Activated naive CD4-positive, alpha-beta T cell treated with anti-CD3 and anti-CD28 coated beads, Interleukin-2, amount 50 U/mL, for 24 hours (primary cell): ENCODE results near the gene ASXL3.

ENCODE experiments used
- H3K27ac Mint-ChIP-seq: one replicate; pipeline ENCODE4 v1.8.0; 2021; ENCODE audit warnings: mild to moderate bottlenecking, mixed read lengths
- H3K27me3 Mint-ChIP-seq: one replicate; pipeline ENCODE4 v1.8.0; 2021; ENCODE audit warnings: mixed read lengths
- H3K36me3 Mint-ChIP-seq: one replicate; pipeline ENCODE4 v1.8.0; 2021; ENCODE audit warnings: mixed read lengths
- H3K4me1 Mint-ChIP-seq: one replicate; pipeline ENCODE4 v1.8.0; 2021; ENCODE audit warnings: mixed read lengths
- H3K4me3 Mint-ChIP-seq: one replicate; pipeline ENCODE4 v1.8.0; 2021; ENCODE audit warnings: mild to moderate bottlenecking, mixed read lengths
- H3K9me3 Mint-ChIP-seq: one replicate; pipeline ENCODE4 v1.8.0; 2021; ENCODE audit warnings: mixed read lengths

ASXL3 gene

GRCh38 chr18:33577685-33578517 is at the start of gene ASXL3:
ASXL3 (plus strand) TSS chr18:33578219; CDS start chr18:33578632, 413 bp downstream.
- Mint-ChIP-seq H3K4me1 (peaks cover 5% of the 10 kb centered on the region), H3K9me3 (peaks cover 5% of the 10 kb centered on the region), H3K36me3 (peaks cover 3% of the 10 kb centered on the region), H3K4me3 (peak within 1 kb of the TSS; percentile 56), H3K27me3 (peaks cover 20% of the 10 kb centered on the region), H3K27ac (no peak within 1 kb of the TSS)

- H3K36me3 Mint-ChIP-seq: no peaks in the 10 kb centered on the region
- no peak overlapping the region for H3K4me3 Mint-ChIP-seq
Observed at GRCh38 chr18:33532978-33533377, 45.0 kb upstream of the ASXL3 start.

GRCh38 chr18:33536904-33537303 is 41.1 kb upstream of the ASXL3 start:
- no peaks in the 10 kb centered on the region for H3K36me3 Mint-ChIP-seq
- no peaks in the 10 kb centered on the region for H3K27me3 Mint-ChIP-seq
- H3K27ac Mint-ChIP-seq: no peak overlapping the region
- H3K4me1 Mint-ChIP-seq: no peaks in the 10 kb centered on the region
- H3K9me3 Mint-ChIP-seq: no peaks in the 10 kb centered on the region
- H3K4me3 Mint-ChIP-seq: no peak overlapping the region

More at GRCh38 chr18:33532978-33533377, 45.0 kb upstream of the ASXL3 start:
- H3K27me3 Mint-ChIP-seq: no peaks in the 10 kb centered on the region
- H3K9me3 Mint-ChIP-seq: peaks cover 8% of the 10 kb centered on the region
- H3K4me1 Mint-ChIP-seq: no peaks in the 10 kb centered on the region
- H3K27ac Mint-ChIP-seq: no peak overlapping the region

GRCh38 chr18:33538418-33539042 is 39.5 kb upstream of the ASXL3 start:
- H3K27ac Mint-ChIP-seq: no peak overlapping the region
- peaks cover 5% of the 10 kb centered on the region for H3K9me3 Mint-ChIP-seq
- no peaks in the 10 kb centered on the region for H3K27me3 Mint-ChIP-seq
- H3K4me1 Mint-ChIP-seq: no peaks in the 10 kb centered on the region
- no peaks in the 10 kb centered on the region for H3K36me3 Mint-ChIP-seq
- H3K4me3 Mint-ChIP-seq: no peak overlapping the region

GRCh38 chr18:33540392-33540791 is 37.6 kb upstream of the ASXL3 start:
- Mint-ChIP-seq H3K9me3 (peaks cover 6% of the 10 kb centered on the region), H3K4me1 (no peaks in the 10 kb centered on the region), H3K27me3 (no peaks in the 10 kb centered on the region), H3K36me3 (no peaks in the 10 kb centered on the region), H3K4me3 (no peak overlapping the region), H3K27ac (no peak overlapping the region)

GRCh38 chr18:33541316-33541715 is 36.7 kb upstream of the ASXL3 start:
- no peak overlapping the region for H3K4me3 Mint-ChIP-seq
- no peaks in the 10 kb centered on the region for H3K36me3 Mint-ChIP-seq
- H3K27me3 Mint-ChIP-seq: no peaks in the 10 kb centered on the region
- H3K4me1 Mint-ChIP-seq: no peaks in the 10 kb centered on the region
- H3K9me3 Mint-ChIP-seq: peaks cover 6% of the 10 kb centered on the region
- H3K27ac Mint-ChIP-seq: no peak overlapping the region

- H3K27ac Mint-ChIP-seq: peak overlapping the region; percentile 63
- H3K36me3 Mint-ChIP-seq: no peaks in the 10 kb centered on the region
- H3K4me3 Mint-ChIP-seq: no peak overlapping the region
- H3K9me3 Mint-ChIP-seq: peaks cover 3% of the 10 kb centered on the region
- no peaks in the 10 kb centered on the region for H3K4me1 Mint-ChIP-seq
- H3K27me3 Mint-ChIP-seq: no peaks in the 10 kb centered on the region
Observed at GRCh38 chr18:33556846-33557245, 21.2 kb upstream of the ASXL3 start.

- peaks cover 3% of the 10 kb centered on the region for H3K9me3 Mint-ChIP-seq
- H3K36me3 Mint-ChIP-seq: no peaks in the 10 kb centered on the region
- H3K27me3 Mint-ChIP-seq: no peaks in the 10 kb centered on the region
- no peak overlapping the region for H3K4me3 Mint-ChIP-seq
- H3K4me1 Mint-ChIP-seq: no peaks in the 10 kb centered on the region
- H3K27ac Mint-ChIP-seq: no peak overlapping the region
Observed at GRCh38 chr18:33557706-33558105, 20.3 kb upstream of the ASXL3 start.

- Mint-ChIP-seq H3K4me1 (no peaks in the 10 kb centered on the region), H3K27ac (no peak overlapping the region), H3K4me3 (no peak overlapping the region), H3K36me3 (no peaks in the 10 kb centered on the region), H3K9me3 (peaks cover 3% of the 10 kb centered on the region), H3K27me3 (no peaks in the 10 kb centered on the region)
Observed at GRCh38 chr18:33558529-33558928, 19.5 kb upstream of the ASXL3 start.

- Mint-ChIP-seq H3K27ac (no peak overlapping the region), H3K36me3 (no peaks in the 10 kb centered on the region), H3K9me3 (no peaks in the 10 kb centered on the region), H3K27me3 (no peaks in the 10 kb centered on the region), H3K4me3 (no peak overlapping the region), H3K4me1 (no peaks in the 10 kb centered on the region)
Observed at GRCh38 chr18:33560686-33561370, 17.2 kb upstream of the ASXL3 start.

- Mint-ChIP-seq H3K4me3 (no peak overlapping the region), H3K27ac (no peak overlapping the region), H3K4me1 (no peaks in the 10 kb centered on the region), H3K36me3 (no peaks in the 10 kb centered on the region), H3K9me3 (peaks cover 7% of the 10 kb centered on the region), H3K27me3 (no peaks in the 10 kb centered on the region)
Observed at GRCh38 chr18:33562741-33563140, 15.3 kb upstream of the ASXL3 start.

- H3K9me3 Mint-ChIP-seq: peaks cover 7% of the 10 kb centered on the region
- no peak overlapping the region for H3K4me3 Mint-ChIP-seq
- no peak overlapping the region for H3K27ac Mint-ChIP-seq
- no peaks in the 10 kb centered on the region for H3K36me3 Mint-ChIP-seq
- no peaks in the 10 kb centered on the region for H3K27me3 Mint-ChIP-seq
- H3K4me1 Mint-ChIP-seq: no peaks in the 10 kb centered on the region
Observed at GRCh38 chr18:33567705-33568104, 10.3 kb upstream of the ASXL3 start.

- no peaks in the 10 kb centered on the region for H3K36me3 Mint-ChIP-seq
- peaks cover 10% of the 10 kb centered on the region for H3K9me3 Mint-ChIP-seq
- H3K27ac Mint-ChIP-seq: no peak overlapping the region
- H3K27me3 Mint-ChIP-seq: peaks cover 6% of the 10 kb centered on the region
- H3K4me1 Mint-ChIP-seq: no peaks in the 10 kb centered on the region
- H3K4me3 Mint-ChIP-seq: no peak overlapping the region
Observed at GRCh38 chr18:33571998-33572787, 5.8 kb upstream of the ASXL3 start.

- Mint-ChIP-seq H3K27me3 (peaks cover 12% of the 10 kb centered on the region), H3K4me1 (peaks cover 5% of the 10 kb centered on the region), H3K27ac (no peak overlapping the region), H3K36me3 (peaks cover 3% of the 10 kb centered on the region), H3K4me3 (no peak overlapping the region), H3K9me3 (peaks cover 5% of the 10 kb centered on the region)
Observed at GRCh38 chr18:33573193-33573592, 4.8 kb upstream of the ASXL3 start.

- H3K9me3 Mint-ChIP-seq: peaks cover 5% of the 10 kb centered on the region
- H3K27me3 Mint-ChIP-seq: peaks cover 12% of the 10 kb centered on the region
- peaks cover 5% of the 10 kb centered on the region for H3K4me1 Mint-ChIP-seq
- H3K36me3 Mint-ChIP-seq: peaks cover 3% of the 10 kb centered on the region
- no peak overlapping the region for H3K4me3 Mint-ChIP-seq
- H3K27ac Mint-ChIP-seq: no peak overlapping the region
Observed at GRCh38 chr18:33575451-33575850, 2.6 kb upstream of the ASXL3 start.
